HepG2 (cell line): ENCODE measurements around the gene VPS9D1. TPM values are rescaled to one million over a fixed set of nuclear protein-coding genes. Genes with fewer than 3 reads are reported as not detected.

Experiments used
- ATAC-seq: fragments of 200-7000 bp; cut with Tn5 transposase; 3 replicates; pipeline ENCODE4 v1.9.1; 2020; ENCODE audit warnings: mild to moderate bottlenecking, moderate library complexity
- BruUV-seq: library from RNA; stranded (reverse); fragments of 400-500 nt; replicated peaks from 2 replicates; lab custom pipeline; 2021; lab: Mats Ljungman, UMichigan
- CTCF ChIA-PET: fragments of 300-600 bp; formaldehyde crosslinking; extraction: SDS; loops from one replicate; lab custom pipeline; 2021; ENCODE audit warnings: low total read pairs, inconsistent platforms, low intra/inter-chr PET ratio; lab: Yijun Ruan, JAX
- POLR2A ChIA-PET: fragments of 350-600 bp; sonication (Branson Sonifier 250); formaldehyde crosslinking; loops from one replicate; lab custom pipeline; 2020; ENCODE audit warnings: antibody characterized with exemption, inconsistent platforms; lab: Yijun Ruan, JAX
- DNase-seq: peaks from one replicate; pipeline ENCODE4 v3.0.0-alpha.2; 2015; ENCODE audit warnings: low spot score
- FAIRE-seq: peaks from 3 replicates; lab custom pipeline; 2011; peaks lifted over from hg19 to GRCh38; lab: Jason Lieb, UNC
- H2AFZ ChIP-seq: one replicate; pipeline ENCODE4 v1.6.1; 2011; ENCODE audit warnings: low read length, inconsistent platforms
- H3K27ac ChIP-seq: fragments of 300-600 bp; 3 replicates; pipeline ENCODE4 v1.8.0; 2011; ENCODE audit warnings: mixed run types, mild to moderate bottlenecking, mixed read lengths, low read length, inconsistent platforms; ENCODE audit not compliant: insufficient read depth; ENCODE audit errors: extremely low read length
- H3K27me3 ChIP-seq, 2 experiments: fragments of 200-600 bp in 1 of 2; 2 replicates in 1 of 2; 3 replicates in 1 of 2; pipeline versions ENCODE4 v1.6.0 to v1.8.0; 2011; ENCODE audit warnings: low read length in 2 of 2, mild to moderate bottlenecking in 2 of 2, moderate library complexity in 2 of 2, inconsistent platforms in 1 of 2; ENCODE audit not compliant: insufficient read depth in 2 of 2, control insufficient read depth in 1 of 2
- H3K36me3 ChIP-seq, 2 experiments: fragments of 200-600 bp in 1 of 2; replicated peaks in 1 of 2; 2 replicates in 1 of 2; 3 replicates in 1 of 2; pipeline versions ENCODE4 v1.5.1 to v1.8.0; 2011; ENCODE audit warnings: low read length in 2 of 2, inconsistent platforms in 1 of 2; ENCODE audit not compliant: insufficient read depth in 2 of 2, control insufficient read depth in 1 of 2
- H3K4me1 ChIP-seq: 2 replicates; pipeline ENCODE4 v1.5.1; 2012; ENCODE audit warnings: low read length, inconsistent platforms; ENCODE audit not compliant: insufficient read depth
- H3K4me2 ChIP-seq: 2 replicates; pipeline ENCODE4 v1.6.0; 2011; ENCODE audit warnings: low read depth, low read length, inconsistent platforms
- H3K4me3 ChIP-seq, 3 experiments: fragments of 200-600 bp in 1 of 3; sonication (generic), shearing (Covaris generic) in 1 of 3; replicated peaks in 1 of 3; 2 replicates each; pipeline ENCODE4 v1.5.1; 2011 to 2016; ENCODE audit warnings: low read length in 3 of 3, inconsistent platforms in 2 of 3, low read depth in 2 of 3, mild to moderate bottlenecking in 2 of 3, control low read depth in 1 of 3, mixed read lengths in 1 of 3; ENCODE audit not compliant: insufficient read depth in 1 of 3
- H3K79me2 ChIP-seq: one replicate; pipeline ENCODE4 v1.6.1; 2011; ENCODE audit warnings: low read length, inconsistent platforms; ENCODE audit not compliant: insufficient read depth
- H3K9ac ChIP-seq: 2 replicates; pipeline ENCODE4 v1.6.0; 2011; ENCODE audit warnings: mild to moderate bottlenecking, low read depth, low read length, inconsistent platforms; ENCODE audit not compliant: insufficient read depth
- H3K9me3 ChIP-seq: 2 replicates; pipeline ENCODE4 v1.5.1; 2012; ENCODE audit warnings: mild to moderate bottlenecking, low read length
- H4K20me1 ChIP-seq: 2 replicates; pipeline ENCODE4 v1.6.0; 2011; ENCODE audit warnings: inconsistent platforms, mild to moderate bottlenecking, low read length, moderate library complexity; ENCODE audit not compliant: insufficient read depth
- BRCA1 ChIP-seq: sonication (generic); formaldehyde crosslinking; IDR thresholded peaks from 2 replicates; pipeline ENCODE4 v1.4.0; 2020; ENCODE audit warnings: missing genetic modification reagents
- CBFB ChIP-seq: sonication (generic); formaldehyde crosslinking; IDR thresholded peaks from 2 replicates; pipeline ENCODE4 v1.4.0; 2020; ENCODE audit warnings: missing genetic modification reagents
- FOXC1 ChIP-seq: sonication (generic); formaldehyde crosslinking; IDR thresholded peaks from 2 replicates; pipeline ENCODE4 v1.8.0; 2022; ENCODE audit warnings: mild to moderate bottlenecking, missing genetic modification reagents, borderline replicate concordance
- HNF4A ChIP-seq: sonication (generic); formaldehyde crosslinking; IDR thresholded peaks from 2 replicates; pipeline ENCODE4 v1.4.0; 2020; ENCODE audit warnings: missing genetic modification reagents
- KAT7 ChIP-seq: IDR thresholded peaks from 2 replicates; pipeline ENCODE4 v1.6.1; 2018; ENCODE audit warnings: borderline replicate concordance, missing compliant biosample characterization
- SIX4 ChIP-seq: sonication (generic); formaldehyde crosslinking; IDR thresholded peaks from 2 replicates; pipeline ENCODE4 v1.4.0; 2020; ENCODE audit warnings: missing genetic modification reagents
- THAP11 ChIP-seq: IDR thresholded peaks from 2 replicates; pipeline ENCODE4 v1.6.1; 2016; ENCODE audit warnings: missing biosample characterization, missing genetic modification reagents
- THRA ChIP-seq: sonication (generic); formaldehyde crosslinking; IDR thresholded peaks from 2 replicates; pipeline ENCODE4 v1.4.0; 2020; ENCODE audit warnings: missing genetic modification reagents, borderline replicate concordance
- TRIM22 ChIP-seq: fragments of 450-650 bp; IDR thresholded peaks from 2 replicates; pipeline ENCODE4 v1.6.1; 2017
- ZBTB38 ChIP-seq: sonication (generic); formaldehyde crosslinking; IDR thresholded peaks from 2 replicates; pipeline ENCODE4 v1.5.1; 2020; ENCODE audit warnings: mild to moderate bottlenecking, missing genetic modification reagents
- ZFP41 ChIP-seq: sonication (generic); formaldehyde crosslinking; IDR thresholded peaks from 2 replicates; pipeline ENCODE4 v1.4.0; 2020; ENCODE audit warnings: mild to moderate bottlenecking, missing genetic modification reagents, borderline replicate concordance
- ZNF121 ChIP-seq: sonication (generic); formaldehyde crosslinking; IDR thresholded peaks from 2 replicates; pipeline ENCODE4 v1.5.0; 2020; ENCODE audit warnings: mild to moderate bottlenecking, missing genetic modification reagents
- ZNF281 ChIP-seq: sonication (generic); formaldehyde crosslinking; IDR thresholded peaks from 2 replicates; pipeline ENCODE4 v1.4.0; 2020; ENCODE audit warnings: missing genetic modification reagents, borderline replicate concordance
- ZNF703 ChIP-seq: sonication (generic); formaldehyde crosslinking; IDR thresholded peaks from 2 replicates; pipeline ENCODE4 v1.5.1; 2020; ENCODE audit warnings: missing genetic modification reagents, mild to moderate bottlenecking, moderate library complexity, borderline replicate concordance
- ZNF800 ChIP-seq: sonication (generic); formaldehyde crosslinking; IDR thresholded peaks from 2 replicates; pipeline ENCODE4 v1.4.0; 2020; ENCODE audit warnings: missing genetic modification reagents
- WGBS: methylation state at CpG from one replicate; pipeline ENCODE4 v1.1.6; 2017; ENCODE audit warnings: low lambda C conversion rate; 5-methylcytosine and 5-hydroxymethylcytosine counted together
- in situ Hi-C: cut with HindIII; loops from 2 replicates; pipeline ENCODE4 v1.10.0; 2017; ENCODE audit warnings: low pct_unique_long_range_greater_than_20kb; ENCODE audit not compliant: extremely low pct_ligation_motif_present
- intact Hi-C: fragments of 100-400 bp; cut with micrococcal nuclease; formaldehyde crosslinking; loops from one replicate; pipeline ENCODE4 v1.10.0; 2022; ENCODE audit not compliant: unreplicated experiment
- polyA plus RNA-seq, 8 experiments: library from polyadenylated mRNA; depleted of rRNA in 3 of 8; stranded (reverse) in 7 of 8; unstranded in 1 of 8; fragments of >200 nt; fragmentation: Illumina TruSeq in 4 of 8; extraction: Trizol in 4 of 8; gene quantifications; 2 replicates each; pipeline versions ENCODE4 v1.2.1 to v1.2.3, GENCODE V29; 2011 to 2016; ENCODE audit warnings: low read depth in 4 of 8, missing spikeins in 1 of 8, mixed read lengths in 1 of 8; ENCODE audit not compliant: insufficient read depth in 1 of 8
- total RNA-seq, 5 experiments: library from RNA; depleted of rRNA; stranded (reverse); fragments of >200 nt; fragmentation: Illumina TruSeq; extraction: Trizol; gene quantifications; 2 replicates each; pipeline ENCODE4 v1.2.3, GENCODE V29; 2016; ENCODE audit warnings: low read depth in 1 of 5

The VPS9D1 gene
- total and polyA plus RNA-seq, 2 of the 13 experiments (the other 11 are each of a cell fraction or from before 2014, with no cell fraction given), result 10.1 to 13.2 TPM

GRCh38 chr16:89669755-89670154 lies 50.9 kb downstream of the VPS9D1 start (continued):
- TF ChIP-seq THRA (no peak), SIX4 (CRISPR knock-in tag) (no peak), ZNF703 (no peak), ZFP41 (CRISPR knock-in tag) (no peak)

- DNase-seq, result no peak
- Histone ChIP-seq H3K79me2 (no peaks in the 10 kb centered on the region), H2AFZ (no peak overlapping the region), H4K20me1 (no peaks in the 10 kb centered on the region), H3K27ac (no peak overlapping the region), H3K27me3 (no peaks in the 10 kb centered on the region), H3K4me3 (no peak overlapping the region), H3K9ac (no peak overlapping the region), H3K36me3 (peaks cover 3 to 5% of the 10 kb centered on the region in 2 experiments; a peak in 2 of 5 replicates), H3K9me3 (peaks cover 12% of the 10 kb centered on the region; the same call in 1 of the 2 replicates), H3K4me1 (peaks cover 26% of the 10 kb centered on the region), H3K4me2 (peak overlapping the region; percentile 21; the same call in 1 of the 2 replicates)
- peak; percentile 51 for ATAC-seq
- 28% methylated on average over 5 of the region's 5 CpGs for WGBS
- intact Hi-C loops (no loop called here), in situ Hi-C loops (no loop called here)
- ChIA-PET CTCF (no interaction called here), POLR2A (interaction anchor here (1.0 to 1.6 kb wide), 2 partner anchors 24 to 32 kb away, joined by 3 to 4 read pairs; no protein-coding TSS in a partner anchor)
- FAIRE-seq, result peak; percentile 56
- no TSS peak for BruUV-seq
- TF ChIP-seq ZNF121 (CRISPR knock-in tag), result no peak
- TF ChIP-seq BRCA1, result no peak
- TF ChIP-seq HNF4A (CRISPR knock-in tag), result peak; percentile 54
- TF ChIP-seq ZNF800 (CRISPR knock-in tag), result no peak
- TF ChIP-seq ZBTB38, result peak; percentile 49
- no peak for TF ChIP-seq TRIM22
- TF ChIP-seq CBFB (CRISPR knock-in tag), result no peak
- no peak for TF ChIP-seq KAT7 (CRISPR knock-in tag)
- no peak for TF ChIP-seq FOXC1 (CRISPR knock-in tag)
- no peak for TF ChIP-seq ZNF281 (CRISPR knock-in tag)
- TF ChIP-seq THAP11 (CRISPR knock-in tag), result no peak
Observed at GRCh38 chr16:89668790-89669158, 51.9 kb downstream of the VPS9D1 start.
